Measurements from ENCODE around the gene LINGO4.

Gene LINGO4

GRCh38 chr1:151849126-151849525 is 43.9 kb upstream of the LINGO4 start:
- TF ChIP-seq YY1 (IDR thresholded peaks at IDR 0.05; ENCODE audit: insufficient read depth, insufficient read length) (no peak), SUZ12 (IDR thresholded peaks at IDR 0.05; ENCODE audit: extremely low read depth, insufficient read depth, insufficient read length) (no peak), ZNF274 (IDR thresholded peaks at IDR 0.05; ENCODE audit: low read depth, low read length) (no peak)
- H3K4me1 ChIP-seq (ENCODE audit: insufficient read depth, insufficient read length), result peaks cover 26% of the 10 kb centered on the region
- no peaks in the 10 kb centered on the region for H3K9me3 ChIP-seq (ENCODE audit: insufficient read depth, low read length)
- no peak overlapping the region for H3K9ac ChIP-seq (ENCODE audit: insufficient read length, low read depth)
- no peak overlapping the region for H3K4me3 ChIP-seq (ENCODE audit: insufficient read length, low read depth)
- no peaks in the 10 kb centered on the region for H3K36me3 ChIP-seq (ENCODE audit: insufficient read depth, insufficient read length, low read length)
- no peaks in the 10 kb centered on the region for H3K27me3 ChIP-seq (ENCODE audit: insufficient read depth, insufficient read length)
- no peak for DNase-seq (ENCODE audit: low read depth, low spot score)

- H3K9ac ChIP-seq (ENCODE audit: insufficient read length, low read depth), result no peak overlapping the region
- no peak for DNase-seq (ENCODE audit: low read depth, low spot score)
- no peaks in the 10 kb centered on the region for H3K9me3 ChIP-seq (ENCODE audit: insufficient read depth, low read length)
- peak; percentile 14 for TF ChIP-seq YY1 (IDR thresholded peaks at IDR 0.05; ENCODE audit: insufficient read depth, insufficient read length)
- TF ChIP-seq SUZ12 (IDR thresholded peaks at IDR 0.05; ENCODE audit: extremely low read depth, insufficient read depth, insufficient read length), result no peak
- TF ChIP-seq ZNF274 (IDR thresholded peaks at IDR 0.05; ENCODE audit: low read depth, low read length), result no peak
- peaks cover under 1% of the 10 kb centered on the region for H3K36me3 ChIP-seq (ENCODE audit: insufficient read depth, insufficient read length, low read length)
- H3K4me3 ChIP-seq (ENCODE audit: insufficient read length, low read depth), result no peak overlapping the region
- no peaks in the 10 kb centered on the region for H3K27me3 ChIP-seq (ENCODE audit: insufficient read depth, insufficient read length)
- peaks cover 26% of the 10 kb centered on the region for H3K4me1 ChIP-seq (ENCODE audit: insufficient read depth, insufficient read length)
These were observed 42.8 kb upstream of the LINGO4 start for GRCh38 chr1:151847867-151848596.

- no peaks in the 10 kb centered on the region for H3K27me3 ChIP-seq (ENCODE audit: insufficient read depth, insufficient read length)
- no peak overlapping the region for H3K4me3 ChIP-seq (ENCODE audit: insufficient read length, low read depth)
- TF ChIP-seq YY1 (IDR thresholded peaks at IDR 0.05; ENCODE audit: insufficient read depth, insufficient read length), result no peak
- TF ChIP-seq SUZ12 (IDR thresholded peaks at IDR 0.05; ENCODE audit: extremely low read depth, insufficient read depth, insufficient read length), result no peak
- TF ChIP-seq ZNF274 (IDR thresholded peaks at IDR 0.05; ENCODE audit: low read depth, low read length), result no peak
- H3K9me3 ChIP-seq (ENCODE audit: insufficient read depth, low read length), result no peaks in the 10 kb centered on the region
- peak overlapping the region; percentile 62 for H3K9ac ChIP-seq (ENCODE audit: insufficient read length, low read depth)
- no peak for DNase-seq (ENCODE audit: low read depth, low spot score)
- peaks cover 22% of the 10 kb centered on the region for H3K4me1 ChIP-seq (ENCODE audit: insufficient read depth, insufficient read length)
- H3K36me3 ChIP-seq (ENCODE audit: insufficient read depth, insufficient read length, low read length), result peaks cover 5% of the 10 kb centered on the region
These were observed 41.5 kb upstream of the LINGO4 start for GRCh38 chr1:151846686-151847237.

GRCh38 chr1:151846062-151846568 is 40.9 kb upstream of the LINGO4 start:
- Histone ChIP-seq H3K9me3 (ENCODE audit: insufficient read depth, low read length) (no peaks in the 10 kb centered on the region), H3K36me3 (ENCODE audit: insufficient read depth, insufficient read length, low read length) (peaks cover 5% of the 10 kb centered on the region), H3K27me3 (ENCODE audit: insufficient read depth, insufficient read length) (no peaks in the 10 kb centered on the region), H3K9ac (ENCODE audit: insufficient read length, low read depth) (peak overlapping the region; percentile 4), H3K4me1 (ENCODE audit: insufficient read depth, insufficient read length) (peaks cover 22% of the 10 kb centered on the region), H3K4me3 (ENCODE audit: insufficient read length, low read depth) (no peak overlapping the region)
- DNase-seq (ENCODE audit: low read depth, low spot score), result peak; percentile 86
- TF ChIP-seq SUZ12 (IDR thresholded peaks at IDR 0.05; ENCODE audit: extremely low read depth, insufficient read depth, insufficient read length), result no peak
- TF ChIP-seq ZNF274 (IDR thresholded peaks at IDR 0.05; ENCODE audit: low read depth, low read length), result no peak
- TF ChIP-seq YY1 (IDR thresholded peaks at IDR 0.05; ENCODE audit: insufficient read depth, insufficient read length), result no peak

GRCh38 chr1:151843398-151843797 is 38.2 kb upstream of the LINGO4 start:
- Histone ChIP-seq H3K36me3 (ENCODE audit: insufficient read depth, insufficient read length, low read length) (peaks cover 5% of the 10 kb centered on the region), H3K9me3 (ENCODE audit: insufficient read depth, low read length) (no peaks in the 10 kb centered on the region), H3K27me3 (ENCODE audit: insufficient read depth, insufficient read length) (peaks cover 11% of the 10 kb centered on the region), H3K9ac (ENCODE audit: insufficient read length, low read depth) (no peak overlapping the region), H3K4me3 (ENCODE audit: insufficient read length, low read depth) (no peak overlapping the region), H3K4me1 (ENCODE audit: insufficient read depth, insufficient read length) (peaks cover 16% of the 10 kb centered on the region)
- TF ChIP-seq SUZ12 (IDR thresholded peaks at IDR 0.05; ENCODE audit: extremely low read depth, insufficient read depth, insufficient read length) (no peak), ZNF274 (IDR thresholded peaks at IDR 0.05; ENCODE audit: low read depth, low read length) (no peak), YY1 (IDR thresholded peaks at IDR 0.05; ENCODE audit: insufficient read depth, insufficient read length) (no peak)
- no peak for DNase-seq (ENCODE audit: low read depth, low spot score)

- Histone ChIP-seq H3K36me3 (ENCODE audit: insufficient read depth, insufficient read length, low read length) (peaks cover 5% of the 10 kb centered on the region), H3K27me3 (ENCODE audit: insufficient read depth, insufficient read length) (peaks cover 25% of the 10 kb centered on the region), H3K9me3 (ENCODE audit: insufficient read depth, low read length) (no peaks in the 10 kb centered on the region), H3K4me1 (ENCODE audit: insufficient read depth, insufficient read length) (peaks cover 8% of the 10 kb centered on the region), H3K4me3 (ENCODE audit: insufficient read length, low read depth) (no peak overlapping the region), H3K9ac (ENCODE audit: insufficient read length, low read depth) (no peak overlapping the region)
- TF ChIP-seq ZNF274 (IDR thresholded peaks at IDR 0.05; ENCODE audit: low read depth, low read length) (no peak), YY1 (IDR thresholded peaks at IDR 0.05; ENCODE audit: insufficient read depth, insufficient read length) (no peak), SUZ12 (IDR thresholded peaks at IDR 0.05; ENCODE audit: extremely low read depth, insufficient read depth, insufficient read length) (no peak)
- DNase-seq (ENCODE audit: low read depth, low spot score), result no peak
These were observed 35.9 kb upstream of the LINGO4 start for GRCh38 chr1:151841141-151841540.

GRCh38 chr1:151840421-151840820 is 35.2 kb upstream of the LINGO4 start:
- Histone ChIP-seq H3K9ac (ENCODE audit: insufficient read length, low read depth) (peak overlapping the region; percentile 92), H3K4me1 (ENCODE audit: insufficient read depth, insufficient read length) (peaks cover 6% of the 10 kb centered on the region), H3K36me3 (ENCODE audit: insufficient read depth, insufficient read length, low read length) (peaks cover 5% of the 10 kb centered on the region), H3K27me3 (ENCODE audit: insufficient read depth, insufficient read length) (peaks cover 25% of the 10 kb centered on the region), H3K4me3 (ENCODE audit: insufficient read length, low read depth) (peak overlapping the region; percentile 62), H3K9me3 (ENCODE audit: insufficient read depth, low read length) (no peaks in the 10 kb centered on the region)
- no peak for DNase-seq (ENCODE audit: low read depth, low spot score)
- TF ChIP-seq YY1 (IDR thresholded peaks at IDR 0.05; ENCODE audit: insufficient read depth, insufficient read length) (no peak), ZNF274 (IDR thresholded peaks at IDR 0.05; ENCODE audit: low read depth, low read length) (no peak), SUZ12 (IDR thresholded peaks at IDR 0.05; ENCODE audit: extremely low read depth, insufficient read depth, insufficient read length) (no peak)

Data from NT2/D1 (cell line).